HG02981 (cell line): Measurements from ENCODE around the gene NTM.

Source experiments
- ATAC-seq: cut with Tn5 transposase; IDR thresholded peaks from one replicate; pipeline ENCODE4 v1.9.1; 2021; ENCODE audit warnings: mild to moderate bottlenecking, moderate library complexity; ENCODE audit not compliant: unreplicated experiment

NTM gene

DNA sequence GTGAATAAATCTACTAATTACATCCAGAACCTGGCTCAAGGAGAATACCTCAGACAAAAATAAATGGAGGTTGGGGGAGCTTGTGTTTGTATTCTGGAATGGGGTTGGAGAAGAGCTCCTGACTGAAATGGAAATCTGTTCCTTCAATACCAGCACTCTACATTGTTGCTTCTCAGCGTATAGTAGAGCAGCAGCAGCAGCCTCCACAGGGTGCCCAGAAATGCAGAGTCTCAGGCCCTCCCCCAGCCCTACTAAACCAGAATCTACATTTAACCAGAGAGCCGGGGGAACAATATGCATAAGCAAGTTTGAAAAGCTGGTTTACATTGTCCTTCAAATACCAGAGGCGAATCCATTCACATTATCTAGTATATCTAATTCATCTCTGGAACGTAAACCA lies 474.8 kb downstream of the NTM start:
- ATAC-seq, result no peak

DNA sequence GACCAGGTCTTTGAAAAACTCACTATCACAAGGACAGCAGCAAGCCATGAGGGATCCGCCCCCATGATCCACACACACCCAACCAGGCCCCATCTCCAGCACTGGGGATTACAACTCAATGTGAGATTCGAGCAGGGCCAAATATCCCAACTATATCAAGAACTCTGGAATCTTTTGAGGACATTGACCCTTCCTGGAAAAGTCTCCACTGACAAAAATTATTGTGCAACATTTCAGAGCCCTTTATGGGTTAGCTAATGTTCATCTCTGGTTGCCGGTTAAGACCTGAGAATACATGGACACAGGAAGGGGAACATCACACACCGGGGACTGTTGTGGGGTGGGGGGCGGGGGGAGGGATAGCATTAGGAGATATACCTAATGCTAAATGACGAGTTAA lies 479.1 kb downstream of the NTM start:
- ATAC-seq, result no peak

DNA sequence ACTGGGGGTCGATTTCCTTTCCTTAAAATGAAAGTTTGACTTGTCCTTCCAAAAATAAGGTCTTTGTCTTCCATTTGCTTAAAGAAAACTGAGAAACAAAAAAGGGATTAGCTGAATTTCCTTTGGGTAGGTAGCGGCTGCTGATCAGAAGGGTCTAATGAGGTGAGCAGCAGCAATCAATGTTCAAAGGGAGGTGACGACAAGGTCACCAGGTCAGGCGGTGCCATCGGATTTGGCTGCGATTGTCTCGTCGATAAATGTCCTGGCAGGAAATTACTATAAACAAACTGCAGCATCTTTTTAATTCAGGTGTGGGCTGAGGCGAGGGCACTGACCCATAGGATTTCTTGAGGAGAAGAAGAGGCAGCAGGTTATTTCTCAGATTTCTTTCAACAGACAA lies 480.1 kb downstream of the NTM start:
- no peak for ATAC-seq

DNA sequence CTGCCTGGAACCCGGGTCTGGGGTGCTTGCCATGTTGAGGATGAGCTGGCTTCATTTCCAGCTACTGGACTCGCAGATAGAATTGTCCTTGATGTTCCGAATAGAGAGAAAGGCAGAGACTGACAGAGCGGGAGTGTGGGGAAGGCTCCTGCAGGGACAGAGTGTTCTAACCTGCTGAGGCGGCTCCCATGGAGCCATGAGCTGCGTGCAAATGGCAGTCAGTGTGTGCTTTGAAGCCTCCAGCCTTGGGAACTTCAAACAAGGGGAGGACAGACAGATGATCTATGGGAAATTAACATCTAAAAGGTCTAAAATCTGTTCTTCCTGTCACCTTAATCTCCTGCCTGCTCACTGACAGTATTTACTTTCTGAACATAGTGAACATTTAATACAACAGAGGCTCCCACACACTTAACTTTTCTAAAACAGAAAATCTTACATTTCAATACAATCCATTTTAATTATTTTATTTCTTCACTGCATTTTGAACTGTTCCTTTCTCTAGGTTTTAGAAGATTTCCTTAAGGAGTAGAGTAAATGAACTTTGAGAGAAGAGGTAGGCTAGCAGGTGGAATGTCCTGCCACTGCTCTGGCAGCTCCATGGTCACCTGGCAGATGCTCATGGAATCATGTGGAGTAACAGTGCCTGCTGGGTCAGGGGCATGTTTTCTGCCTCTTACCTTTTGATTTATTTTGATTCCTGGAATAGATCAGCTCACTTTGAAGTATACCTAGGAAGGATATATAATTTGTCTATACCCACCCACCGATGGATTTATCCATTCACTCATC lies 481.7 kb downstream of the NTM start:
- no peak for ATAC-seq

DNA sequence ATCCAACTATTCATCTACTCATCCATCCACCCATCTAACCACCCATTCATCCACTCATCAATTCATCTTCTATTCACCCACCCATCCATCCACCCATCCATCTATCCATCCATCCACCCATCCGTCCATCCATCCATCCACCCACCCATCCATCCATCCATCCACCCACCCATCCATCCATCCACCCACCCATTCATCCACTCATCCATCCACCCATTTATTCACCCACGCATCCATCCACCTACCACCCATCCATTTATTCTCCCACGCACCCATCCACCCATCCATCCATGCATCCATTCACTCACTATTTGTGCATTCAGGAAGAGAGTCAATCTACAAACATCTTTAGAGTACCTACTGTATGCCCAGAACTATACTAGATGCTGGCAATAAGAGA lies 482.3 kb downstream of the NTM start:
- no peak for ATAC-seq

DNA sequence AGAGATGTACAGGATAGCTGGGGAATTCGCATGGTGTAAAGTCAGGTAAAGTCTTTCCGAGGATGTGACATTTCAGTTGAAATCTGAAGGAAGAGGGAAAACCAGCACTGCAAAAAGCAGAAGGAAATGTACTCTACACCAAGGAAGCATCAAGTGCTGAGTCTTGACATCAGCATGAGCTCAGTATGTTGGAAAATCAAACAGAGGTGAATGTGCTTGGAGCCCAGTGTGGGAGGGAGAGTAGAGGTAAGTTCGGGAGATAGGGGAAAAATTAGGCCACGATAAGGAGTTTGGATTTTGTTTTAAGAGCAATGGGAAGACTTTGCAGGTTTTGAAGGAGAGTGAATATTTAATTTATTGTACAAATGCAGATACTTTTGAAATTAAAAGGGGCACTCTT lies 484.0 kb downstream of the NTM start:
- no peak for ATAC-seq

DNA sequence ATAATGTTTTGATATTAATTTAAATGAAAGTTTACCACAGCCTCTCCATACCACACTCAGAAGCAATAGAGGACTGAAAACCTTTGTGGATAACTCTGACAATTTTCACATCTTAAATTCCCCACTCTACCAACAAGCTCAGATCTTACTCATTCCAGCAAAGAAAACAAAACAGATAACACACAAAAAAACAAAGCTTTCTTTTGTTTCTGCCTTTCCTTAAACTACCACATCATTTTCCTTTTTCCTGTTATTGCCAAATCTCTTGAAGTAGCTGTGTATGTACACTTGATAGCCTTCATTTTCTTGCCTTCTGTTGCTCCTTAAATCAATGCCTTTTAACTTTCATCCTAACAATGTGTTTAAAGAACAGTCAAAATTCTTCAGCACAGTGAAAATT lies 484.9 kb downstream of the NTM start:
- ATAC-seq, result no peak

DNA sequence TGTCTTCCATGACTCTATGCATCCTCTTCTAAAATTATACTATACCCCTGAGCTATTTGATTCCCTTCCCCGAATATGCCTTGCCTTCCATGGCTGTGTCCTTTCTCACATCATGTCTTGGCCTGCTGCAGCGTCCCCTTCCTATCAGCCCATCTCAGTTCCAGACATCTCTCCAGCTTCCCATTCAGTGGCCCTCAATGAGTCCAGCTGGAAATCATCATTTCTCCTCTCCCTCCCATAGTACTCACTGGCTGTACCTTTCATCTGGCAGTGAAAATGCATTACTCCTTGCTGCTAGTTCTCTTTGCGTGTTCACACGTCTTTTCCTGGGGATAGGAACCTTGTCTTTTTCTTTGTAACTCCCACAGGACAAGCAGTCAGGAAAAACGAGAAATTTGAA lies 486.8 kb downstream of the NTM start:
- ATAC-seq, result no peak

DNA sequence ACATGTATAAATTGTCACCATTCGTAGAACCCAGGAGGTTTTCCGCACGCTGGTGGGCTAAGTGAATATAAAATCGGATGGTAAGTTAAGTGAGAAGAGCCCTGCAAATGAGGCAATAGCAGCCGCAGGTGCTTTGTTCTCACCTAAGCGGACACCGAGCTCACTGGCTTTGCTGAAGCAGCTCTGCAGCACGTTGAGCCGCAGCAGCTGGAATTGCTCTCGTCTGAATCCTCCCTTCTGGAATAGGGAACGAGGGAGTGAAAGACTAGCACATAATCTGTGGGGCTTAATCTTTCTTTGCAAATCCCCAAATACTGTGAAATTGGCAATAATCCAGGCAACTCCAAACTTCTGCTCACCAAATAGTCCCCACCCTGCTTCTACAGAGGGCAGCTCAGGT lies 488.1 kb downstream of the NTM start:
- ATAC-seq, result no peak

DNA sequence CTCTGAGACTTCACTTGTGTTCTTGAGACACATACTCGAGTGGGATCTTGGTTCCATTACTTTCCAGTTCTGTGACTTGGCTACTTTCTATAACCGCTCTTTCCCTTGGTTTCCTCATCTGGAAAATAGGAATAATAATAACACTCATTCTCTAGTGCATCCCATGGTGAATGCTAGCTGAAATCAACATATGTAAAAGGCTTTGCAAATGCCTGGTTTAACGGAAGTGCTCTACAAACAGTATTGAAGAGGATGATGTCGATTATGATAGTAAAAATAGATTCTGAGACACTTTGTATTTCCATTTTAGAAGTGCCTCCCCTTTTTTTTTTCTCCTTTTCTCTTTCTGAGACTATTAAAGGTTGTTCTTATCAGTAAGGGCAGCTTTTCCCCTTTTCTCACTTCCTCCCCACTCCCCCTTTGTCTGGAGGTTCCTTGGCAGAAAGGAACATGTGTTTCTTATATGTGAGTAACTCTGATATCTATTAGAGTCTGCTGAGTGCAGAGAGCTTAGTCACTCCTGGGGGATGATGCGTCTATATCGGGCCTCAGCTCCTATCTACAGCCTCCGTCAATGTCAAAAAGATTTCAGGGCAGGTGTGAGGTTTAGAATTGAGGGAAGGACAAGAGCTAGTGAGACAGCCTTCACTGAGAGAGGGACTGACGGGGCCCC lies 489.3 kb downstream of the NTM start:
- ATAC-seq, result no peak

DNA sequence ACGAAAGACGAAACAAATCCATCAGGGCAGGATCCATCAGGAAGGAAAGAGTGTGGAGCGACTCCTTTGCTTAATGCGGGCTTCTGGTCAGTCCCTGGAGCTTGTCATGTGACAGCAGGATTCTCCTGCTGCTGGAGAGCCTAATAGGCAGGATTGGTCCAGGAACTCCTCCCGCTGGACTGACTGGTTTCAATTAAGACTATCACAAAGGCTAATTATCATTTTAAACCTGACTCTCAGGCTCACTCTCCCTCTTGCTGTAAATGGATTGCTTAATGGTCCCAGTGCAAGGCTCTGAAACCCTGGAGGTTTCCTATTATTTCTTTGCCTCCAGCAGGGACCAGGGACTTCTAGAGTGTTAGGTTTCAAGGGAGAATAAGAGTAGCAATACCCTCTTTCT lies 493.8 kb downstream of the NTM start:
- ATAC-seq, result no peak

DNA sequence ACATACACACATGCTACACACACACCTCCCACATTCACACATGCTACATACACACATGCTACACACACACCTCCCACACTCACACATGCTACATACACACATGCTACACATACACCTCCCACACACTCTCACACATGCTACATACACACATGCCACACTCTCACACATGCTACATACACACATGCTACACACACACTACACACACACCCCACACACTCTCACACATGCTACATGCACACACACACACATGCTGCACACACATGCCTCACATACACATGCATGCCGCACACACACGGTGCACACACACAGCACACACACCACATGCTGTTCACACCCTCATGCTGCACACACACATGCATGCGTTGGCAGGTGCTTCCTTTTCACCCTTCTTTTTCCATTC lies 495.4 kb downstream of the NTM start:
- no peak for ATAC-seq

DNA sequence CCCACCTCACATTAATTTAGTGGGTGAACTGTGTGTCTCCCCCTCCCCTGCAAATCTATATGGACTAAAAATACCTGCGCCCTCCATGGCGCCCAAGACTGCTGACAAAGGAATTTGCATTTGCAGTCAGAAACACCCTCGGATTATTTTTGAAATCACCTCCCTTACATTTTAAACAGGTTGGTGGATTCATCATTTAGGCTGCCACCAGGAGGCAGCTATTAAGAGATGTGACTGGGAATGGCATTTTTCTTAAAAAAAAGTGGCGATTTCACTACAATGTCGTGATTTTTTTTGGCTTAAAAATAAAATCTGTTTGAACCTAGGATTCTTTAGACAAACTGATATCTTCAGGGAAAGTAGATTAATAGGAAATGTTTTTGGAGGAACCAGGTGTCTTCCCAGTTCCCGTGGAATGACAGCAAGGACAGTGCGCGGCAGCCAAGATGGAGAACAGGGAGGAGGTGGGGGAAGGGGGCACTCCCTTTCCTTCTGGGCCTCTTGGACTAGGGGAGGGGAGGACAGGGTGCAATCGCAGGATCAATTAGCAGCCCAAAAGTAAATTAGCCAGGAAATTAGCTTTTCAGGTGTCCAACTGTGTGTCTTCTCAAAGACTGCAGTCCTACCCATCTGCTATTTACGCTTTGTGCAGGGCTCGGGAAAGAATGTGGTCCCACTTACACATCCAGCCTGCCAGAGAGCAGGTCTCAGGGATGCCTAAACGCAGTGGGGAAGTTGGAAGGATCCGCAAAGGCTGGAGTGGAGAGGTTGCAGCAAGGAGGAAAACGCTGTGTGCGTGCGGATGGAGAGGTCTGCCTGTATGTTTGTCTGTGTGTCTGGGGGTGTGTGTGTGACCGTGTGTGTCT lies 496.4 kb downstream of the NTM start:
- no peak for ATAC-seq

DNA sequence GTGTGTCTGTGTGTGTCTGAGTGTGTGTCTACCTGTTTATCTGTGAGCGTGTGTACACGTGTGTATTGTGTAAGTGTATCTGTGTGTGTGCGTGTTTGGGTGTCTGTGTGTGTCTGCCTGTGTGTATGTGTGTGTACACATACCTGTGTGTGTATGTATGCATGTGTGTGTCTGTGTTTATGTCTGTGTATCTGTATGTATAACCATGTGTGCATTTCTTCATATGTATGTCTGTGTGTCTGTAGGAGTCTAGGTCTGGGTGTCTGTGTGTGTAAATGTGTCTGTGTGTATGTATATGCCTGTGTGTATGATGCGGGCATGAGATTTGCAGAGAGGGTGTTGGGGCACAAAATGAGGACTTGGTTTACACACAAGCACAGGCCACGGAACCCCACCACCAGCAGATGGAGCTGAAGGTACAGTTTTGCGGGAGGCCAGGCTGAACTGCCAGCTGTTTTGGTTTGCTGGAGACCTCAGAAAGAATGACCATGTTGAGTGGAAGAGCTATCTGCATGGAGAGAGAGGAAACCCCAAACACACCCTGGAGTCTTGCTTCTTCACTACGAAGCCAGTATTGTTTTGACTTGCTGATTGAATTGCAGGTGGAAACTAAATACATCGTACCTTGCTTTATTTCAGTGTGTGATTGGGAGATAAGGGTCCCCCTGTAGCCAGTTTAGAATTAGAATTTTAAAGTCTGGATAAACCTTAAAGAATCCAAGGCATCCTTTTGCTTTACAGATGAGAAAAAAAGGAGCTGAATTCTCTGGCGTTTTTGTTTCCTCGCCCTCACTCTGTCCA lies 497.2 kb downstream of the NTM start:
- ATAC-seq, result no peak

DNA sequence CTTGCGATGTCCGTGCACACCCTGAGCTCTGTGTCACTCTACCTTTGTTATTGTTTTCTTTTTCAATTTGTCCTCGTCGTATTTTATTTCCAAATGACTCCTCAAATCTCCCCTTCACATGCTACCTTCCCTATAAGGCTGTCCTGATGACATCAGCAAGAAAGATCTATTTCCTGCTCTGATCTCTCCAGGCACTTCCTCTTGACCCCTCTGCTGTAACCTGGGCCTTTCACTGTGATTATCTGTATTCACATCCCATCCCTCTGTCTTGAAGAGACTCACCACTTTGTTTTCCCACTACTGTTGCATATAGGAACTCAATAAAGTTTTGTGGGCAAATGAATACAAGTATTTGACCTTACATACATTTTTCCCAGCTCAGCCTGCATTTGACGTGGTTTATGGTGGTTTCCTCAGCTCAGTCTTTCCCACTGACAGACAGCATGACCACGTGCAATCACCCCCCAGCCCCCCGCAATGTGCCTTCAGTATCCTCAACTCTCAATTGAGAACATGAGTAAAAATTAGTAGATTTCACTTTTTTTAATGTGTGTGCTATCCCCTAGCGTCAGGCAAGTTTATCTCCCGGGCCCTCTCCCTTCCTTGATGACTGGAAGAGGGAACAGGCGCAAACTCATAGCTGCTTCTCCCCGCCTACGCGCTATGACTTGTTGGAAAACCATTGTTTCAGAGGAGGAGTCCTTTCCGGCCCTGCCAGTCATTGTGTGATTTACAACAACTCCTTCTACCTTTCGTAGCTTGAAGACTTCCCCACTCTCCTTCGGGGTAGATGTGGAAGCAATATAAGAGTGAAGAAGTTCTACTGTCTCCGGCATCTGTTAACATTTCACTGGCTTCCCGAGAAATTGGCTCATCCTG lies 498.5 kb downstream of the NTM start:
- no peak for ATAC-seq

DNA sequence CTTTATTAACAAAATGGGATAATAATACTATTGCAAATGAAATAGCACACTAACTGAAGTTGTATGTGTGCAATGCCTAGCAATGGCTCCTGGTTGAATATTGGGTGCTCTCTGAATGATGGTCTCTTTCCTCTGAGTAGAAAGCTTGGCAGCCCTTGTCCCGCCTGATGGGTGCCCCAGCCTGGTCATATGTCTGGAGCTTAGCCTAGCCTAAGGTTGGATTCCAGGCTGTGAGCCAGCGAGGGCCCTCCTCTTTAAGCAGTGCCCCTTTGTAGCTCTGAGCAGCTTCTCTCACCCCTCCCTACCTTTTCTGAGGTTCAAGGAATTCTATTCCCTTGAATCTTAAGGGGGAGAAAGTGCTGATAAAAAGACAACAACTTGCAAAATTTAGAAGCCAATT lies 499.9 kb downstream of the NTM start:
- no peak for ATAC-seq

DNA sequence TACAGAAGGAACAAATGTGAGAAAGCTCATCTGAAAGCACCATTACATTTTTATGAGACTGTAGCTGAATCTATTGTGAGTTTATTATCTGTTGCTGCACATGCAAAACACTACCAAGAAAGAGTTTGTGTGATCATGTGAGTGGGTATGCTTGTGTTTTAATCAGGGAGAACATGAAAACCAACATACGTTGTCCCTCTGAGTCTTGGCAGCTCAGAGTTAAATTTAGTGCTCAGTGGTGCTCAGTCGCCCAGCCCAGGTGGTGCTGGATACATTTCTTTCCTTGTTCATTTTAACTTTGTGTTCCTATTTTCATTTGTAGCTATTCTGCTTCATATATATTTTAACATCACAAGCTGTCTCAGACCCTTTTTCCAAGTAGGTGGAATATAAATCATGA lies 500.6 kb downstream of the NTM start:
- ATAC-seq, result no peak

DNA sequence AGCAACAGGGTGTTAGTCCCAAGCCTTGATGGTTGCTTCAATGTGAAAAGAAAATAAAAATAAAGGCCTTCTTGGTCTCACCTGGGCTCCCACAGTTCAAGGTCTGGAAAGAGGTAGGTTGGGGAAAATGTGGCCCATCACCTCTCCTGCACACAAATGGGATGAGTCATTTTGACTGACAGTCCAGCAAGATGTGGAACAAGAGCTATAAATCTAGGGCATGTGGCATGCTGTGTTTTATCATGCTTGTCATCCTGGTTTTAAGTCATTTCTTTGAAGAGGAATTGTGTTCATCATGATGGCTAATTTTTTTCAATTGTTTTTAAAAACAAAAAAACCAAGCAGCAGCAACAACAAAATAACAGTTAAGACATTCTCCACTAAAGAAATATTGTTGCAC lies 503.7 kb downstream of the NTM start:
- ATAC-seq, result no peak

DNA sequence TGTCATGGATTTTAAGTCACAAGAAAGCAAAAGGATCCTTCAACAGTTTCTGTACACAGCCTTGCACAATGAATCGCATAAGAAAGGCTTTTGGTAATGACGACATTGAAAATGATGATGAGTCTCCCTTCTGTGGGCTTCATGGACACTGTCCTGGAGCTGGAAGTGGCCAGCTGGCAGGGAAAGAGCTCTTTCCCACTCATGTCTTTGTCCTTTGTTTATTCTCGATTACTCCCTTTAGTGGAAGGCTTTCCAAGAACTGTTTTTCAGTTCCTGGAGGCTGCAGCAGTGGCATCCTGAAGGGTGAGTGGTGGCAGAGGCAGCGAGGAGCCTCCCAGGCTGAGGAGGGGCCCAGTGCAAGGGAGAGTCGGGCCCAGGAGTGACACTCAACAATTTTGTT lies 505.2 kb downstream of the NTM start:
- ATAC-seq, result no peak
